Esophagus squamous epithelium (tissue), 4 donors: ENCODE results near the gene MACO1.

Source experiments
- CTCF ChIP-seq, 6 experiments: fragments of 450-650 bp in 4 of 6; fragments of 200-600 bp in 2 of 6; sonication (generic) in 2 of 6; IDR thresholded peaks; one replicate each; pipeline ENCODE4 v1.5.1; 2016 to 2019; ENCODE audit warnings: antibody characterized with exemption in 6 of 6, mild to moderate bottlenecking in 4 of 6, moderate library complexity in 4 of 6
- POLR2A ChIP-seq, 4 donors: fragments of 450-650 bp; IDR thresholded peaks; one replicate each; pipeline ENCODE4 v1.6.1; 2017; ENCODE audit warnings: antibody characterized with exemption in 4 of 4, mild to moderate bottlenecking in 4 of 4, moderate library complexity in 3 of 4

GRCh38 chr1:25525361-25525688 is 94.6 kb downstream of the MACO1 start:
- TF ChIP-seq CTCF (IDR thresholded peaks at IDR 0.05): no peak
- no peak for TF ChIP-seq POLR2A (IDR thresholded peaks at IDR 0.05)
